ENCODE measurements around the gene SBNO2. TPM values are rescaled to one million over a fixed set of nuclear protein-coding genes. Genes with fewer than 3 reads are reported as not detected.
A peak's percentile ranks its signal among the peaks of the same experiment; 100 is the strongest.

The SBNO2 gene
- total and polyA plus RNA-seq, 2 donors (not counting 1 experiment from before 2014, with no cell fraction given) = 42.8 to 83.3 TPM

DNA sequence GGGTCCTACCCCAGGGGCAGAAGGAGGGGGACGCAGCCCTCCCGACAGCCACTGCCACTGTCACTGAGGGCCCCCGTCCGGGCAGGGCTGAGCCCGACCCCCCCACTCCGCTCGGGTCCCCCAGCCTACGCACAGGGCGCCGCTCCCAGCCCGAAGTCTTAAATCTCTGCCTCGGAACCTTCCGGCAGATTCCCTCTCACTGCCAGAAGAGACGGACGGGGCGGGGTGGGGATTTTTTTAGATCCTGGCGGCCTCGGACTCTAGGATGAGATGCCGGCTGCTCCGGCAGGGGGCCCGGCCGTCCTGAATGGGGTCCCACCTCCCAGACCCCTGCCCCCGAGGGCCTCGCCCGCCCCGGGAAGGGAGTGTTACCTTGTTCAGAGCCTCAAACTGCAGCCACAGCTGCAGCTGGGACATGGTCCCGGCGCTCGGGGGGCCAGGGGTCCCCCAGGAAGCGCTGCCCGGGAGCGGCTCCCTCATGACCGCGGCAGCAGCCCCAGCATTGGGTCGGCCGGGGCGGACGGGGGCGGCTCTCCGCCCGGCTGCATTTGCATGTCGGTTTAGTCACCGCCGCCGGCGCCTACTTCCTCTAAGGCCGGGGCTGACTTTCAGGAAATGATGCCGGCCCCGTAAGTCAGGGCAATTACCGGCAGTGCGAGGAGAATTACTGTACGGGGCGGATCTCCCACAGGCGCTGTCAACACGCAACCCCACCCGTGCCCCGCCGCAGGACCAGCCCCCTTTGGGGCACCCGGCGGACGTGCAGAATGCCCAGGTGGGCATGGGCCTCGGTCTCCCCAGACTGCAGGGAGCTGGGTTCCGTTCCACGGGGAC lies 42.1 kb downstream of the SBNO2 start:
- Histone ChIP-seq H3K4me1 (ENCODE audit: control insufficient read depth in 2 of 2, insufficient read depth in 2 of 2, low read length in 2 of 2) (peaks cover 42 to 58% of the 10 kb centered on the region in 2 donors), H2AFZ (ENCODE audit: insufficient read depth, low read depth, low read length, poor library complexity, severe bottlenecking) (peak overlapping the region; percentile 79), H3K4me3 (ENCODE audit: control extremely low read depth in 1 of 5, extremely low read depth in 1 of 5, insufficient read depth in 1 of 5, low read depth in 2 of 5, low read length in 4 of 5) (peak overlapping the region; percentile 41 to 92 (median 78)), H3K4me2 (replicated peaks; ENCODE audit: low read depth, low read length, poor library complexity, severe bottlenecking) (peak overlapping the region; percentile 95), H3K36me3 (replicated peaks in 1 of 2; ENCODE audit: control extremely low read depth in 1 of 2, control insufficient read depth in 1 of 2, extremely low read depth in 1 of 2, insufficient read depth in 2 of 2, low read length in 1 of 2) (peaks cover 0 to 10% of the 10 kb centered on the region in 2 experiments), H3K27ac (ENCODE audit: low read length in 2 of 2) (peak overlapping the region; percentile 78 to 89), H4K20me1 (ENCODE audit: control insufficient read depth, insufficient read depth, low read length, poor library complexity, severe bottlenecking) (peaks cover 58% of the 10 kb centered on the region), H3K9me3 (ENCODE audit: control extremely low read depth in 1 of 3, control insufficient read depth in 2 of 3, insufficient read depth in 1 of 3, low read length in 2 of 3) (peaks cover 0 to 5% (median 0%) of the 10 kb centered on the region in 3 donors), H3K27me3 (replicated peaks in 1 of 4; ENCODE audit: control extremely low read depth in 1 of 4, control insufficient read depth in 3 of 4, insufficient read depth in 4 of 4, low read length in 3 of 4) (no peaks in the 10 kb centered on the region), H3K79me2 (ENCODE audit: control insufficient read depth, insufficient read depth, low read length) (peaks cover 83% of the 10 kb centered on the region), H3K9ac (ENCODE audit: low read length) (peak overlapping the region; percentile 87)
- ChIA-PET POLR2A (interaction anchor here (0.6 to 1.9 kb wide), 4 partner anchors 42 to 874 kb away, joined by 3 to 6 read pairs (median 4); partner anchors contain the start of genes CIRBP and SBNO2), CTCF (interaction anchor here (0.8 to 1.9 kb wide), 4 partner anchors 18 to 113 kb away, joined by 3 to 15 read pairs (median 5); no protein-coding TSS in a partner anchor)
- H3K27ac Mint-ChIP-seq = peak overlapping the region; percentile 93
- no peak for TF ChIP-seq CTCF (IDR thresholded peaks at IDR 0.05)
- no peak for TF ChIP-seq EZH2 (IDR thresholded peaks at IDR 0.05; ENCODE audit: borderline replicate concordance, insufficient read depth, low read depth, low read length, poor library complexity, severe bottlenecking)
- intact Hi-C loops (cut with micrococcal nuclease) = loop anchor here (1.0 to 5.0 kb wide), 4 partner anchors 19 to 109 kb away; partner anchors contain the start of genes ATP5F1D and SBNO2
- ATAC-seq (ENCODE audit: low read depth) (peak; percentile 73), DNase-seq (peak; percentile 91)
- WGBS (ENCODE audit: insufficient coverage) = under 1% methylated on average over 60 of the region's 64 CpGs
- H3K9me3 Mint-ChIP-seq (ENCODE audit: insufficient read depth) = no peaks in the 10 kb centered on the region
- H3K27me3 Mint-ChIP-seq = no peaks in the 10 kb centered on the region
- peaks cover 38% of the 10 kb centered on the region for H3K4me1 Mint-ChIP-seq
- H3K4me3 Mint-ChIP-seq = peak overlapping the region; percentile 90
